ENCODE measurements around the gene RNF224. TPM values are rescaled to one million over a fixed set of nuclear protein-coding genes. Genes with fewer than 3 reads are reported as not detected.

Gene RNF224
- total and polyA plus RNA-seq, 2 of the 13 experiments (the other 11 are each of a cell fraction or from before 2014, with no cell fraction given), result 0.09 TPM; not detected in 1

GRCh38 chr9:137224830-137225694 is 2.2 kb upstream of the RNF224 start, which contains the start of gene CYSRT1 (continued):
- TF ChIP-seq ZNF318 (CRISPR knock-in tag; IDR thresholded peaks at IDR 0.05) (no peak), ZNF558 (CRISPR knock-in tag; IDR thresholded peaks at IDR 0.05; ENCODE audit: borderline replicate concordance) (no peak), UBTF (CRISPR knock-in tag; IDR thresholded peaks at IDR 0.05) (no peak)
